ENCODE results near the gene POU3F1. TPM values are rescaled to one million over a fixed set of nuclear protein-coding genes. Genes with fewer than 3 reads are reported as not detected.

Gene POU3F1
- total RNA-seq, result not detected

- Mint-ChIP-seq H3K27ac (no peak within 1 kb of the TSS), H3K36me3 (no peaks in the 10 kb centered on the region), H3K9me3 (no peaks in the 10 kb centered on the region)
- DNase-seq (ENCODE audit: low spot score in 2 of 2) (no peak), ATAC-seq (peak; percentile 83 to 89)
Observed at GRCh38 chr1:38046333-38046883, at the start of gene POU3F1. Gene POU3F1 (minus strand): TSS chr1:38046793. CDS start chr1:38046743, 50 bp downstream.

DNA sequence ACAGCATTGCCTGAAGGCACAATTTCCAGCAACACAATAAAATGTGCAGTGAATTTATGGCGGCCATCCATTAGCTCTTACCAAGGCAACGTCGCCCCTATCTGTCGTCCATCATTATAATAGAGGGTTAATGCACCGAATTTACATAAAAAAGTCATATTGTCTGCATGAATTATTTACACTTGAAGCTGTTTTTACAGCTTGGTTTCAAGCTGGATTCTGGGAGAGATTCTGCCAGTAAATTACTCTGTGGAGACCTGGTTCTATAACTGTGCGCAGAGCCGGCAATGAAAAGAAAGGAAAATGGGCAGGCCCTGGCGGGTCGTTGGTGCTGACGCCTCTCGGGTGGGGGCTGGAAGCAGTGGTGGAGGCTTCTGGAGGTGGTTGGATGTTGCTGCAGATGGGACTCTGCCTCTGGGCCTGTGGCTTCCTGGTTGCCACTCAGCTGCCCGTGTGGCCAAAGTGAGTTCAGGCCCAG lies 48.9 kb upstream of the POU3F1 start:
- H3K36me3 Mint-ChIP-seq, result no peaks in the 10 kb centered on the region
- no peaks in the 10 kb centered on the region for H3K9me3 Mint-ChIP-seq
- DNase-seq (ENCODE audit: low spot score in 2 of 2) (no peak), ATAC-seq (no peak)
- no peak overlapping the region for H3K27ac Mint-ChIP-seq

DNA sequence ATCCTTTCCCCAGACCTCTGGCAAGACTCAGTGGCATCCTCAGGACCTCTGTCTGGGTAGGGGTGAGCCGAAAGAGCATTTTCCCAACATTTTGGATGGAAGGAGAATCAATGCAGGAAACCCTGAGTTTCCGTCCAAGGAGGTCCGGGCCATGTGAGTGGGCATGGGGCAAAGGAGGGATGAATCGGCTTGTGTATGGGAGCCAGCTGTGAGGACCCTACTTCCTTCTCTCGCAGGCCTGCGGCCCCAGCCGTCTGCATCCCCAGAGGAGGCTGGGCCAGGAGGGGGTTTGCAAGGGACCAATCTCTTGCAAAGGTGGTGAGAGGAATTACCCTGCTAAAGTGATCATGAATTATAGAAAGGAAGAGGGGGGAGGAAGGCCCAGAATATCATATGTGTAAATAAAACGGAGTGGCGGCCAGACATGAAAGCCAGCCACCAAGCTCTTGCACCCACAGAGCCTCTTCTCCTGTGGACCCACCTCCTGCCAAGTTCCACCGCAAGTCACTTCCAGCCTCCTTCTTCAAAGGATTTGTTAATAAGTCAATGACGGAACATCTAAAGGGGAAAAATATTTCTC lies 48.2 kb upstream of the POU3F1 start:
- DNase-seq (ENCODE audit: low spot score in 2 of 2) (no peak), ATAC-seq (no peak)
- H3K9me3 Mint-ChIP-seq, result no peaks in the 10 kb centered on the region
- no peaks in the 10 kb centered on the region for H3K36me3 Mint-ChIP-seq
- no peak overlapping the region for H3K27ac Mint-ChIP-seq

DNA sequence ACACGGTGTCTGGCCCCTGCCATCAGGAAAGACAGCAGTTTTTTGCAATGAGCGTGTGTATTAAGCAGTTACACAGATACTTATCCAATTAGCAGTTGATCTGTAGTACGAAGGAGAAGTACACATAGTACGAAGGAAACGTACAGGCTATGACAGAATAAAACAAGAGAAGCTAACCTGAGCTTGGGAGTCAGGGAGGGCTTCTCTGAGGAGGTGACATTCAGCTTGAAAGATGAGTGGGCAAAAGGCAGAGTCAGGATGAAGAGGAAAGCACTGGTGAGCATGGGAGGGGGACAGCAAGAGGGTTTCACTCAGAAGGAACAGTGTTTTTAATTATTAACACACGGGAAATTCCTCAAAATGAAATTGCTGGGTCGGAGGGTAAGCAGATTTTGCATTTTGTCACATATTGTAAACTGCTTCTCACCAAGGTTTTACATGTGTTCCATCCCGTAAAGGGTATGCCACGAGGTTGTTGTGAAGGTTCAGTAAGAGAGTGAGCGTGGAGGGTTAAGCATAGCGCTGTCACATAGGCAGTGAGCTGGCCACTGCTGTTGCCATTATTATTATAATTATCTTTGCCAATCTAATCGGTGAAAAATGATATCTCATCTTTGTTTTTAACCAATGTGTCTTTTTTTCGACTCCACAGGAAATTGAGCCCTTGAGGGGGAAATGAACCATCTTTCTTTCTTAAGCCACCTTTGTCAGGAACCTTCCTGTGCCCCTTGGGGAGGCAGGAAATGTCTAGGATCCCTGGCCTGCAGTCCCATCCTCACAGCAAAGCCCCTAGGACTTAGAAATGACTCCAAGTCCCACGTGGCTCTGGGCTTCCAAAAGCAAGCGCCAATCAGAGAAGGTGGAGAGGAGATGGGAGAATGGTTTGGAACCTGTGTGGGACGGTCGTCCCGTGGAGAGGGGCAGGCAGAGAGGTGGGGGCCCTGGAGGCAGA lies 47.3 kb upstream of the POU3F1 start:
- ATAC-seq (no peak), DNase-seq (ENCODE audit: low spot score in 2 of 2) (no peak)
- no peaks in the 10 kb centered on the region for H3K36me3 Mint-ChIP-seq
- no peaks in the 10 kb centered on the region for H3K9me3 Mint-ChIP-seq
- no peak overlapping the region for H3K27ac Mint-ChIP-seq

DNA sequence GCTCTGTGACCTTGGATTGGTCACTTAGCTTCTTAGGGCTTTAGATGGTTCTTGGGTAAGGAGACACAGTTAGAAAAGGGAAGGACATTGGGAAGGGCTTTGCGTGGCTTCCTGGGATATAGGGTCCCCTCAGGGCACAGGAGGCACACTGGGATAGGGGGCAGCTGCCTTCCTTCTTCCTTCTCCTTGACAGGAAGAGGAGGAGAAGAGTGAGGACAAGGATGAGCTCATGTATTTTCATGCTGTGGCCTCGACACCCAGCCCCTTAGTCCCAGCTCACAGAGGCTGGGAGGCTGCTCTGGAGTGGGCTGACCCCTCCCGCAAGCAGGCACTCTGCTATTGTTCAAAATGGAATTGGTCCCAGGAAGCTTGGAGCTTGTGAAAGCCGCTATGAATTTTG lies 45.7 kb upstream of the POU3F1 start:
- no peaks in the 10 kb centered on the region for H3K9me3 Mint-ChIP-seq
- DNase-seq (ENCODE audit: low spot score in 2 of 2) (no peak), ATAC-seq (no peak)
- H3K27ac Mint-ChIP-seq, result no peak overlapping the region
- no peaks in the 10 kb centered on the region for H3K36me3 Mint-ChIP-seq

DNA sequence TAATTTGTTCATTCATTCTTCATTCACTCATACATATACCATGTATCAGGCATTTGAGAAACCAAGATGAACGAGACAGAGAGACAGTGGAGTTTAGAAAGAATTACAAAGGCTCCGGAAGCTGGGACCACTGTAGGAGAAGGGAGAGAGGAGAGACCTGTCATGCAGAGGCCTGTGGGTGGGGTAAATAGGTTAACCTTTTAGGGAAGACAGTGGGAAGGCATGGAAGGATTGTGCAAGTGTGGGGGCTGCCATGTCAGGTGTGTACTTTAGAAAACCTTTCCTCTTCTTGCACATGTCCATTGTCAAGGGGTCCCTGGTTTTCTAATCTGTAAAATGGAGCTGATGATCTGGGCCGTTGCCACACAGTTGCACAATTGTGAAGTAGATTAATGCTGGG lies 44.2 kb upstream of the POU3F1 start:
- ATAC-seq (no peak), DNase-seq (ENCODE audit: low spot score in 2 of 2) (no peak)
- no peaks in the 10 kb centered on the region for H3K9me3 Mint-ChIP-seq
- H3K36me3 Mint-ChIP-seq, result no peaks in the 10 kb centered on the region
- no peak overlapping the region for H3K27ac Mint-ChIP-seq

GRCh38 chr1:38089712-38090360 lies 43.2 kb upstream of the POU3F1 start:
- DNase-seq (ENCODE audit: low spot score in 2 of 2), result no peak
- ATAC-seq, result no peak
- Mint-ChIP-seq H3K9me3 (no peaks in the 10 kb centered on the region), H3K27ac (no peak overlapping the region), H3K36me3 (no peaks in the 10 kb centered on the region)

DNA sequence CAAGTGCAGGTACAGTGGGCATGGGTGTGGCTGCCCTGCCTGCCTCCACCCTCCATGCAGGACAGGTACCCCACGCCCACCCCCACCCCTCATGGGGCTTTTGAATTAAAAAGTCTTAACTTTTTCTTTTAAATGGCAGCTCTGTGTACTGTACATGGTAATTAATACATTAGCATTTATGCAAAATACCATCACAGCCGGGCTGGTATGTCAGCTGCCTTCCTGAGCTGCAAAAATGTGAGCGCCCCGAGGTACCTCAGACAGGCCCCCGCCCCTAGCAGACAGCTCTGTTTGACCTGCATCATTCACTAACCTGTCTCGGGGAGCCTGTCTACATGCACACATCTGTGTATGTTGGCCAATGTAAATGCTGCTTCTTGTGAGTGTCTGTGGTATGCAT lies 42.2 kb upstream of the POU3F1 start:
- Mint-ChIP-seq H3K27ac (no peak overlapping the region), H3K36me3 (no peaks in the 10 kb centered on the region), H3K9me3 (no peaks in the 10 kb centered on the region)
- ATAC-seq (no peak), DNase-seq (ENCODE audit: low spot score in 2 of 2) (no peak)

DNA sequence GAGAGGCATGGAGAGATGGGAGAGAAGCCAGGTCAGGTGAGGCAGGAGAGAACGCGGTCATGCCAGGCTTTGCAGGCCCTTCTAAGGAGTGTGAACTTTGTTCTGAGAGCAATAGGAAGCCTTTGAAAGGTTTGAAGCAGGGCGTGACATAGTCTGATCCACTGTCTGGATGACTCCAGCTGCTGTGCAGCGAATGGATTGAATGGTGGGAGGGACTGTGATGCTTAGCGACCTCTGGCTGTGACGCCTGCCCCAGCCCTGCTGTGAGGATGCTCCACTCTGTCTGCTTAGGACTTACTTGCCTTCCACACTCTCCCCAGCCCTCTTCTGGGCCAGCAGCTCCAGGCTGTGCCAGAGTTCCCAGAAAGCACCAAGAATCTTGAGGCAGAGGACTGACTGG lies 41.8 kb upstream of the POU3F1 start:
- no peak for DNase-seq (ENCODE audit: low spot score in 2 of 2)
- H3K9me3 Mint-ChIP-seq, result no peaks in the 10 kb centered on the region
- no peaks in the 10 kb centered on the region for H3K36me3 Mint-ChIP-seq
- H3K27ac Mint-ChIP-seq, result no peak overlapping the region
- ATAC-seq, result no peak

- no peak overlapping the region for H3K27ac Mint-ChIP-seq
- ATAC-seq, result no peak
- DNase-seq (ENCODE audit: low spot score in 2 of 2), result no peak
- H3K9me3 Mint-ChIP-seq, result no peaks in the 10 kb centered on the region
- no peaks in the 10 kb centered on the region for H3K36me3 Mint-ChIP-seq
Observed at GRCh38 chr1:38087676-38088075, 41.1 kb upstream of the POU3F1 start.

DNA sequence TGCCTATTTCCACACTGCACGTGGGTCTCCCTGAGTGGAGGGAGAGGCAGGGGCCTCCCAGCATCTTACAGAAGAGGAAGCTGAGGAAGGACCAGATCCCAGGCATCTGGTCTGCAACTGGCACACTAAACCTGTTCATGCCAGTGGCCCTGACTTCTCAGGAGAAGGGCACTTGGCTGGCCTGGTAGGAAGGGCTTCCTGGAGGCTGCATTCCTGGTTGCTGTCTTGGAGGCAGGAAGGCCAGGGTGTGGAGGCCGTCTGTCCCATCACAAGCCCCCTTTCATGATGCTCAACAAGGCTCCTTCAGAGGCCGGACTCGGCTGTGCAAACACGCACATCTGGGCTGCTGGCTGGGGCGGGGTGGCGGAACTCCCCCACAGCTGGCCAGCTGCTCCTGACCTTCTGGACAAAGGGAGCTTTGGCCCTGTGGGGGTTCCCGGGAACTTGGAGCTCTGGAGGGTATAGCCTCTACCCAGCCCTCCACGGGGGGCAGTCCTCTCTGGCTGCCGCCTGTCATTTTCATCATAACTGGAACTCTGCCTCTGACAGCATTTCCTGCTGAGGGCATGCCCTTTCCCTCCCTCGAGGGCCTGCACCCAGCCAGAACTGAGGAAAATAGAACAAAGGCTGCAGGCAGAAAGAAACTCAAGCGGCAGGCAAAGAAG lies 39.2 kb upstream of the POU3F1 start:
- no peak for ATAC-seq

DNA sequence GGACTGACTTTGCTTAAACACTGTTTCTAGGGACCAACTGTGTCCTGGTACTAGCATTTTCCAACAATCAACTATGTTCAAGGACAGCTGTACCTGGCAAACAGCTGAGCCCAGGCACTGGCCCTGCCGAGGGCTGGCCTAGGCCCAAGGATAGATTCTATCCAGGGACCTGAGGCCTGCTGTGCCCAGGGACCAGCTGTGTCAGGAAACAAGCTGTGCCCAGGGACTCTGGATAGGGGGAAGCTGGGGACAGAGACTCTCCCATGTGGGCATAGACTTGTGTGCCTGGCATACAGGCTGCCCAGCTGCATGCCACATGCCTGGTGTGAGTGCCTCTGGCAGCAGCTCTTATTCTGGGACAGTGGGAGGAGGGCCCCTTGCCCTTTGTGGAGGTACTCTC lies 38.1 kb upstream of the POU3F1 start:
- no peaks in the 10 kb centered on the region for H3K36me3 Mint-ChIP-seq
- DNase-seq (ENCODE audit: low spot score in 2 of 2) (no peak), ATAC-seq (peak in 1 of 2 donors; percentile 11)

More for the DNA sequence above, 39.2 kb upstream of the POU3F1 start:
- H3K9me3 Mint-ChIP-seq, result no peaks in the 10 kb centered on the region
- H3K36me3 Mint-ChIP-seq, result no peaks in the 10 kb centered on the region
- H3K27ac Mint-ChIP-seq, result no peak overlapping the region
- DNase-seq (ENCODE audit: low spot score in 2 of 2), result no peak

DNA sequence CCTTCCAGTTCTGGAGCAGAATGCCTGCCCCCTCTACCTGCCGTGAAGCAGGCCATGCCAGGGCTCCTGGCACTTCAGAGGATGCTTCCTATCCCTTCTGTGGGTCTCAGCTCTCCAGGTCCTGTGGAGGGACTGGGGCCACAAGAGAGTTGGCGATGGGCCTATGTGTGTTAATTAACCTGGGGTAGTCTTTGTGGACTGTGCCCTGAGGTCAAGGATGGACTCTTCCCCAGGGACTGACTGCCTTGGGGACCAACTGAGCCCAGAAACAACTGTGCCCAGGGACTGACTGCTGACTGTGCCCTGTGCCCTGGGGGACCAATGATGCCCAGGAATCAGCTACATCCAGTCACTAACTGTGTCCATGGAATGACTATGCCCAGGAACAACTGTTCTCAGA lies 37.5 kb upstream of the POU3F1 start:
- no peak overlapping the region for H3K27ac Mint-ChIP-seq
- H3K9me3 Mint-ChIP-seq, result no peaks in the 10 kb centered on the region
- ATAC-seq (no peak), DNase-seq (ENCODE audit: low spot score in 2 of 2) (no peak)
- H3K36me3 Mint-ChIP-seq, result no peaks in the 10 kb centered on the region

More for the DNA sequence above, 38.1 kb upstream of the POU3F1 start:
- H3K9me3 Mint-ChIP-seq, result no peaks in the 10 kb centered on the region
- no peak overlapping the region for H3K27ac Mint-ChIP-seq

DNA sequence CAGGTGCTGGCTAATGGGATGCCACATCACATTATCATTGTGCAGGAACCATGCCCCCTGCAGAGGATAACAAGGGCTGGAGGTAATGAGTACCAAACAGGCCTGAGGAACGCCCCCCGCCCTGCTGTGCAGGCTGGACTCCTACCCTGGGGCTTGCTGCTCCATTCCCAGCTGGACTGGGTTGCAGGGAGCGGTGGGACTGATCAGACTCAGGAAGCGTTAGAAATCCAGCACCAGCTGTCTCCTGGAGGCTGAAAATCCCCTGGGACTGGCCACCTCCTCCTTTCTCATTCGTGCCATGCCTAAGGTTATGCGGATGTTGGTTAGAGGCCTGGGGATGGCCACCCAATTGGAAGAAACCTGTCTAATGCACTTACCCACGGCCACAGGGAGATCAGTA lies 36.9 kb upstream of the POU3F1 start:
- DNase-seq (ENCODE audit: low spot score in 2 of 2) (no peak), ATAC-seq (no peak)
- Mint-ChIP-seq H3K36me3 (no peaks in the 10 kb centered on the region), H3K27ac (no peak overlapping the region), H3K9me3 (no peaks in the 10 kb centered on the region)

GRCh38 chr1:38082769-38083263 lies 36.2 kb upstream of the POU3F1 start:
- Mint-ChIP-seq H3K9me3 (no peaks in the 10 kb centered on the region), H3K36me3 (no peaks in the 10 kb centered on the region), H3K27ac (no peak overlapping the region)
- no peak for DNase-seq (ENCODE audit: low spot score in 2 of 2)
- no peak for ATAC-seq

- no peak for DNase-seq (ENCODE audit: low spot score in 2 of 2)
- no peaks in the 10 kb centered on the region for H3K9me3 Mint-ChIP-seq
- H3K36me3 Mint-ChIP-seq, result no peaks in the 10 kb centered on the region
- H3K27ac Mint-ChIP-seq, result no peak overlapping the region
- no peak for ATAC-seq
Observed at GRCh38 chr1:38079019-38079418, 32.4 kb upstream of the POU3F1 start.
